C4-2B (cell line): ENCODE data around the gene CFLAR.
"Not testable (repeated sequence)": the region's sequence is repeated elsewhere in the genome, so short reads cannot be mapped to it uniquely, and the experiment has no call there.

Experiments used
- H3K27ac ChIP-seq: fragments of 450-650 bp; 2 replicates; pipeline ENCODE4 v1.5.1; 2017
- CTCF ChIP-seq: fragments of 450-650 bp; conservative IDR thresholded peaks from 2 replicates; pipeline ENCODE4 v1.5.1; 2017; ENCODE audit warnings: mild to moderate bottlenecking
- ZFX ChIP-seq: fragments of 450-650 bp; IDR thresholded peaks from 2 replicates; pipeline ENCODE4 v1.6.1; 2017

The CFLAR gene

GRCh38 chr2:201132518-201132917, 16.6 kb downstream of the CFLAR start:
- H3K27ac ChIP-seq = no peak overlapping the region
- TF ChIP-seq ZFX = no peak
- TF ChIP-seq CTCF = no peak

- H3K27ac ChIP-seq = no peak overlapping the region
- TF ChIP-seq ZFX (no peak), CTCF (no peak)
Measured at GRCh38 chr2:201135386-201135785, 19.4 kb downstream of the CFLAR start.

GRCh38 chr2:201136889-201137321, 20.9 kb downstream of the CFLAR start:
- no peak for TF ChIP-seq ZFX
- no peak for TF ChIP-seq CTCF
- no peak overlapping the region for H3K27ac ChIP-seq

- H3K27ac ChIP-seq = no peak overlapping the region
- TF ChIP-seq ZFX (no peak), CTCF (no peak)
Measured at GRCh38 chr2:201137505-201138400, 21.8 kb downstream of the CFLAR start.

GRCh38 chr2:201138401-201138970, 22.5 kb downstream of the CFLAR start:
- TF ChIP-seq ZFX = no peak
- TF ChIP-seq CTCF = no peak
- H3K27ac ChIP-seq = no peak overlapping the region

- H3K27ac ChIP-seq = not testable (repeated sequence)
Measured at GRCh38 chr2:201138986-201139781, 23.2 kb downstream of the CFLAR start.

GRCh38 chr2:201139836-201140604, 24.1 kb downstream of the CFLAR start:
- no peak for TF ChIP-seq CTCF
- no peak for TF ChIP-seq ZFX
- no peak overlapping the region for H3K27ac ChIP-seq
